ENCODE results near the gene BLOC1S4. TPM values are rescaled to one million over a fixed set of nuclear protein-coding genes. Genes with fewer than 3 reads are reported as not detected.
A peak's percentile ranks its signal among the peaks of the same experiment; 100 is the strongest.

Gene BLOC1S4
- polyA plus RNA-seq, 1 donor: 14.8 TPM

DNA sequence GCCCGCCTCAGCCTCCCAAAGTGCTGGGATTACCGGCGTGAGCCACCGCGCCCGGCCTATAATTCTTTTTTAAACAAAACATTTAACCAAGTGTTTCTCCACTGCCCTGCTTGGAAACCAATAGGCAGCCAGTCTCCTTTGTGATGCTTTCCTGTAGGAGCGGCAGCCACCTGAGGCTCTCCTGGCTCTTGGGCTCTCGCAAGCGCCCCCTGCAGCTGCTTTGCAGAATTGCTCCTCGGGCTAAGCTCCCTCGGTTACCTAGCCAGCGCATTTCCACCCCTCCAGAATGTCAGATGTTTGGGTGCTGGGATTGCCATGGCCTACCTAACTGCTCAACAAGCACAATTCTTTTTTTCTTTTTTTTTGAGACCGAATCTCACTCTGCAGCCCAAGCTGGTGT is 14.6 kb upstream of the BLOC1S4 start:
- 100% methylated on average over 1 of the region's 13 CpGs for WGBS (ENCODE audit: insufficient coverage, low lambda C conversion rate)
- H3K27me3 ChIP-seq (ENCODE audit: control insufficient read depth, insufficient read depth, low read length): no peaks in the 10 kb centered on the region
- no peak for DNase-seq
- no peaks in the 10 kb centered on the region for H3K4me1 ChIP-seq (ENCODE audit: control insufficient read depth, insufficient read depth, low read length)
- peaks cover 11% of the 10 kb centered on the region for H3K36me3 ChIP-seq (ENCODE audit: control insufficient read depth, insufficient read depth, low read length)
- peaks cover 3% of the 10 kb centered on the region for H3K9me3 ChIP-seq (ENCODE audit: control insufficient read depth, low read depth, low read length)
- no peak overlapping the region for H3K27ac ChIP-seq (ENCODE audit: low read length)
- H3K4me3 ChIP-seq (ENCODE audit: low read length): no peak overlapping the region

DNA sequence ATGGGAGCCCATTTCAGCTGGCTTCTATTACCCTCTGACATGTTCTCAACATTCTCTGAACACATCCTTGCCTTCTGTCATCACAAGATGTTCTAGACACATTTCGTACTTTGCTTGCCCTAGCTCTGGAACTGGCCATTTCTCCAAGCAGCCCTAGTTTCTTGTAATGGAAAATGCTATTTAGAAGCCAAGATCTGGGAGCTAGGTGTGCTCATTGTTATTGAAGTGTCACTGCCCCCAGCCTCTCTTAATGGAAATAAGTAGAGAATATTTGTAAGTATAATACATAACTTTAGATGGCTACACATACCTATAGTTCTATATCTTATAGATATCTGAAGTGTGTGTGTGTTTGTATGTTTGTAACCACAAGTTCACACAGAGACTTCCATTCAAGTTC is 13.2 kb upstream of the BLOC1S4 start:
- Histone ChIP-seq H3K4me1 (ENCODE audit: control insufficient read depth, insufficient read depth, low read length) (peaks cover 5% of the 10 kb centered on the region), H3K36me3 (ENCODE audit: control insufficient read depth, insufficient read depth, low read length) (peaks cover 16% of the 10 kb centered on the region), H3K27ac (ENCODE audit: low read length) (no peak overlapping the region), H3K9me3 (ENCODE audit: control insufficient read depth, low read depth, low read length) (peaks cover 3% of the 10 kb centered on the region), H3K4me3 (ENCODE audit: low read length) (no peak overlapping the region), H3K27me3 (ENCODE audit: control insufficient read depth, insufficient read depth, low read length) (no peaks in the 10 kb centered on the region)
- WGBS (ENCODE audit: insufficient coverage, low lambda C conversion rate): no CpG with 5 or more reads among the region's 1 CpG
- no peak for DNase-seq

DNA sequence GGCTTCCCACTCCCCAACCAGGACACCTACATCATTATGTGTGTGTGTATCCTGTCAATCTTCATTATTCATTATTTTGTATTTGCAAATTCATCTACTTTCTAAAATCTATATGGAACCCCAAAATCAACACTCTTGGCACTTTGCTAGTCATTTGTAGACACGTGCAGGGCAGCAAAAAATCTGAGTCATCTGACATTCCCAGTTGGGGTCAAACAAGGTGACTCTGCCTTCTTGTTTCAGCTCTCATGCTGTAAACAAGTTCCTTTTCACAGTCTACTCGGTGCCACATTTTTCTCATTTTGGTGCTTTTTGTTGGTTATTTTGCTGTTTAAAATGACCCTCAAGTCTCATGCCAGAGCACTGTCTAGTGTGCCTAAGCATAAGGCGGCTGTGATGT is 12.2 kb upstream of the BLOC1S4 start:
- H3K36me3 ChIP-seq (ENCODE audit: control insufficient read depth, insufficient read depth, low read length): peaks cover 16% of the 10 kb centered on the region
- no peak overlapping the region for H3K27ac ChIP-seq (ENCODE audit: low read length)
- 80% methylated on average over 1 of the region's 3 CpGs for WGBS (ENCODE audit: insufficient coverage, low lambda C conversion rate)
- H3K4me1 ChIP-seq (ENCODE audit: control insufficient read depth, insufficient read depth, low read length): peaks cover 5% of the 10 kb centered on the region
- no peak for DNase-seq
- H3K4me3 ChIP-seq (ENCODE audit: low read length): no peak overlapping the region
- no peaks in the 10 kb centered on the region for H3K27me3 ChIP-seq (ENCODE audit: control insufficient read depth, insufficient read depth, low read length)
- peaks cover 3% of the 10 kb centered on the region for H3K9me3 ChIP-seq (ENCODE audit: control insufficient read depth, low read depth, low read length)

DNA sequence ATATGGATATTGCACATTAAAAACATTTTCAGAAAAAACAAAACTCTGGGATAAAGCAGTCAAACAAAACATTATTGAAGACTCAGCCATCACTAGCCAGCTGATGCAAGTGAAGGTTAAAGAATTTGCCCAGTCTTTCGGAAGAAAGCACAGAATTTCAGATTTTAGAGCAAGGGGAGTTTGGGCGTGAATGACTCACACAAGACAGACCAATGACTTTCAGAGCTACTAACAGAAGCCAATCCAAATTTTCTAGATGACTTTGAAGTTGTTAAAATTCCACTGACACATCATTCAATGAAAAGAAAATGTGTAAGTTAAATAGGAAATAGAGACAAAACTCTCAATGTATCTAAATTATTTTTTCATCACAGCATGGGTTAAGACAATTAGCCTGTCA is 10.3 kb upstream of the BLOC1S4 start:
- 100% methylated on average over 1 of the region's 2 CpGs for WGBS (ENCODE audit: insufficient coverage, low lambda C conversion rate)
- H3K36me3 ChIP-seq (ENCODE audit: control insufficient read depth, insufficient read depth, low read length): peaks cover 16% of the 10 kb centered on the region
- H3K9me3 ChIP-seq (ENCODE audit: control insufficient read depth, low read depth, low read length): peaks cover 3% of the 10 kb centered on the region
- H3K27me3 ChIP-seq (ENCODE audit: control insufficient read depth, insufficient read depth, low read length): no peaks in the 10 kb centered on the region
- peaks cover 5% of the 10 kb centered on the region for H3K4me1 ChIP-seq (ENCODE audit: control insufficient read depth, insufficient read depth, low read length)
- no peak overlapping the region for H3K27ac ChIP-seq (ENCODE audit: low read length)
- DNase-seq: no peak
- H3K4me3 ChIP-seq (ENCODE audit: low read length): no peak overlapping the region

DNA sequence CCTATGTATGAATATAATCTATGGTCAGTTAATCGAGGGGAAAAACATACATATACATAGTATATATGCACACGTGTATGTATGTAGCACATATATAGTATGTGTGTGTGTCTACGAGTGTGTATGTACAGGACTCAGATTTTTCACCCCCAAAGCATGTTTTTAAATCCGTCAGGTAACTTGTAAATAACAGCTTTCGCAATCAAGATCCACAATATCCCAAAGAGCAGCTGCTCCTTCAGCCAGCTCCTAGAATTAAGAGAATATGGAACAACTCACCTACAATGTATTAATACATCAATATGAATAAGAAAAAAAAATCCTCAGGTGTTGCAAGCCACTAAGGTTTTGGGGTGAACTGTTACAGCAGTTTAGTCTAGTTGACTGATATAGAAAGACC is 9.8 kb upstream of the BLOC1S4 start:
- Histone ChIP-seq H3K27me3 (ENCODE audit: control insufficient read depth, insufficient read depth, low read length) (no peaks in the 10 kb centered on the region), H3K9me3 (ENCODE audit: control insufficient read depth, low read depth, low read length) (peaks cover 3% of the 10 kb centered on the region), H3K4me1 (ENCODE audit: control insufficient read depth, insufficient read depth, low read length) (peaks cover 5% of the 10 kb centered on the region), H3K36me3 (ENCODE audit: control insufficient read depth, insufficient read depth, low read length) (peaks cover 16% of the 10 kb centered on the region), H3K27ac (ENCODE audit: low read length) (no peak overlapping the region), H3K4me3 (ENCODE audit: low read length) (no peak overlapping the region)
- DNase-seq: no peak
- 100% methylated on average over 2 of the region's 5 CpGs for WGBS (ENCODE audit: insufficient coverage, low lambda C conversion rate)

DNA sequence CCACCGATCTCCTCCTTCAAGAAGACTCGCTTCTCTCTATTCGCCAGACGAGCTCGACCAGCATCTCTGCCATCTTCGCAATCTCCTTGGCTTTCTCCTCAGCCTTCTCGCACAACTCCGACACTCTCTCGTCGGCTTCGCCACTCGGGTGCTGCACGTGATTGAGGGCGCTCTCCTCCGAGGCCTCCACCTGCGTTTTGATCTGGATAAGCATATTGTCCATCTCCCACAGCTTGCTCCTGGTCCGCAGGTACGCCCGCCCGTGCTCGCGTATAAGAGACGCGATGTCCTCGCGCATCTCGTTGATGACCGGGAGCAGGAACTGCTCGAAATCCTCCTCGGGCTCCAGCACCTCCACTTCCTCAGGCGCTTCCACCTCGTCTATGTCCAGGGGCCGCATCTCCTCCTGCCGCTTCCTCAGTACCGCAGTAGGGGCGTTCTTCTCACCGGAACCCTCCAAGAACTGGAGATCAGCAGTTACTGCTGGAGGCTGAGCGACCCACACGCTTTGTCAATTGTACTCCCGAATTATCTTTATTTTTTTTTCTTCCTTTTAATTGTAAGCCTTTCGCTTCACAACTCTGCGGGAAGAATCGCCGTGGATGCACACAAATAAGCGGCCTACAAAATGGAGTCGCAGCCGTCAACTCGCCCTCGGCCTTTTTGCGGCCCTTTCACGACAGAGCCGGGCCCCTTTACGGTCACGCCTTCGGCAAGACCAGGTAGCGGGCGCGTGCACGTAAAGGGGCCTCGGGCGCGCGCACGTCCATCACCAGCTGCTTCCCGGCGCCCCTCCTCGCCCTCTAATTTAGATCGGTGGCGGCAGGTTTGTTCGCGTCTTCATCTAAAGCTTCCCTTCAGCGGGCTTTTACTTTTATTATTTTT is 6.5 kb upstream of the BLOC1S4 start, which contains the start of gene MRFAP1L1:
Gene MRFAP1L1, minus strand, starts transcription at position 636 of the 885 bp plus-strand sequence. Its CDS starts 236 bp downstream, at position 400.
- WGBS (ENCODE audit: insufficient coverage, low lambda C conversion rate): 0% methylated on average over 3 of the region's 72 CpGs
- Histone ChIP-seq H3K4me1 (ENCODE audit: control insufficient read depth, insufficient read depth, low read length) (peaks cover 5% of the 10 kb centered on the region), H3K27me3 (ENCODE audit: control insufficient read depth, insufficient read depth, low read length) (no peaks in the 10 kb centered on the region), H3K9me3 (ENCODE audit: control insufficient read depth, low read depth, low read length) (no peaks in the 10 kb centered on the region), H3K36me3 (ENCODE audit: control insufficient read depth, insufficient read depth, low read length) (peaks cover 10% of the 10 kb centered on the region), H3K4me3 (ENCODE audit: low read length) (peak within 1 kb of the TSS; percentile 64), H3K27ac (ENCODE audit: low read length) (peak within 1 kb of the TSS; percentile 86)
- peak; percentile 96 to 98 for DNase-seq

DNA sequence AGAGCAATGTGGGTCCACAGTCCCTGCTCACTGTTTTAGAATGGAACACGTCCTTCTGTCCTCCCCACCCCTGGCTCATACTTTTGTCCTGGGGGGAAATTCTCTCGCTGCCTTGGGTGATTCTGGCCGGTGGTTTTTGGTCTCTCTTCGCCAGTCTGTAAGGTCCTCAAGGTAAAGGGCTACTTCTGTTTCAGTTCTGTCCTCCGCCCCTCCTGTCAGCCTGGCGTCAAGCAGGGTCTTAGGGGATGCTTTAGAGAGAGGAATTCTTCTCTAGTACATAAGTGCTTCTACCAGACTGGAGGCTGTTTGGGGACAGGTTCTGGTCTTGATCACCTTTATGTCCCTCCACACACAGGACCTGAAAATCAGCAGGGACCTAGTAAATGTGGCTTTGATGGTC is 5.7 kb upstream of the BLOC1S4 start:
- no CpG with 5 or more reads among the region's 6 CpGs for WGBS (ENCODE audit: insufficient coverage, low lambda C conversion rate)
- H3K4me3 ChIP-seq (ENCODE audit: low read length): peak overlapping the region; percentile 64
- DNase-seq: peak in 1 of 2 donors; percentile 26

DNA sequence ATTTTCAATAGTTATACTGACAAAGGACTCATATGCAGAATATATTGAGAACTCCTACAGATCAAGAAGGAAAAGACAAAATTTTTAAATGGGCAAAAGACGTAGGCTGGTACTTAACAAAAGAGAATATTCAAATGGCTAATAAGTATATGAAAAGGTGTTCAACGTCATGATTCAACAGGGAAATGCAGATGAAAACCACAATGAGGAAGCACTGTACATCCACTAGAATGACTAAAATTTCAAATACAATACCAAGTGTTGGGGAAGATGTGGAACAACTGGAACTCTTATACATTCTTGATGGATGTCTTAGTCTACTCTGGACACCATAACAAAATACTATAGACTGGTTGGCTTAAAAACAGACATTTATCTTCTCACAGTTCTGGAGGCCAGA is 5.0 kb upstream of the BLOC1S4 start:
- H3K4me1 ChIP-seq (ENCODE audit: control insufficient read depth, insufficient read depth, low read length): peaks cover 9% of the 10 kb centered on the region
- peaks cover 6% of the 10 kb centered on the region for H3K36me3 ChIP-seq (ENCODE audit: control insufficient read depth, insufficient read depth, low read length)
- DNase-seq: no peak
- H3K27ac ChIP-seq (ENCODE audit: low read length): no peak overlapping the region
- no peaks in the 10 kb centered on the region for H3K9me3 ChIP-seq (ENCODE audit: control insufficient read depth, low read depth, low read length)
- no peak overlapping the region for H3K4me3 ChIP-seq (ENCODE audit: low read length)
- H3K27me3 ChIP-seq (ENCODE audit: control insufficient read depth, insufficient read depth, low read length): no peaks in the 10 kb centered on the region
- WGBS (ENCODE audit: insufficient coverage, low lambda C conversion rate): 78% methylated on average over 2 of the region's 2 CpGs

More for the DNA sequence above, 5.7 kb upstream of the BLOC1S4 start:
- H3K4me1 ChIP-seq (ENCODE audit: control insufficient read depth, insufficient read depth, low read length): peaks cover 5% of the 10 kb centered on the region
- peaks cover 8% of the 10 kb centered on the region for H3K36me3 ChIP-seq (ENCODE audit: control insufficient read depth, insufficient read depth, low read length)
- H3K27ac ChIP-seq (ENCODE audit: low read length): peak overlapping the region; percentile 37
- no peaks in the 10 kb centered on the region for H3K9me3 ChIP-seq (ENCODE audit: control insufficient read depth, low read depth, low read length)
- no peaks in the 10 kb centered on the region for H3K27me3 ChIP-seq (ENCODE audit: control insufficient read depth, insufficient read depth, low read length)

DNA sequence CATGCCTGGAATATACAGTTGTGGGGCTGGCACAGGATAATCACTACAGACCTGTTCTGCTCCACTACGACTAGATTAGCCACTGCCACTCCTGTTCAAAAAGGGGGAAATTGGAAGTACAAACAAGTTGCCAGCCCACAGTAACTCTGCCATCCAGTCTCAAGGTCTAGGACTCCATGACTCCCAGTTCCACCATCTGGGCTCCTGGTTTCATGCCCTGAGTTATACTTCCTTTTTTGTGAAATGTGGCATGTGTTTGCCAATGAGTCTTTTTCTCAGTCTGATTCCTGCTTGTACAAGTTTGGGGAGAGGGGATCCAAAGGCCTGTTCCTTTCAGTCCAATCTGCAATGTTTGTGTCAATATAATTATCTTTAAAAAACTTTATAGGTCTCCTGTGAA is 1.0 kb upstream of the BLOC1S4 start:
- DNase-seq: no peak
- H3K27me3 ChIP-seq (ENCODE audit: control insufficient read depth, insufficient read depth, low read length): no peaks in the 10 kb centered on the region
- no CpG with 5 or more reads among the region's 1 CpG for WGBS (ENCODE audit: insufficient coverage, low lambda C conversion rate)

DNA sequence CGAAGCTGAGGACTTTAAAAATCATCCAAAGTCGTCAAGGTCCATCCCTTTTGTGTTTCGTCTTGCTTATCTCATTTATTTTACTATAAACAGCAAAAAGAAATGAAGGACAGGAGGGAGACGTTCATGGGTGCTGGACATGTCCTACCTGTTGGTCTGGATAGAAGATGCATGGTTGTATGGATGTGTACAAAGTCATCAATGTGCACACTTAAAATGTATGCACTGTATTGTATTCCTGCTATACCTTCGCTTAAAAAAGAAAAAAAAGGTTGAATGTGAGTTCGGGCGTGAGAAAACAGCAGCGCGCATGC is 313 bp upstream of the BLOC1S4 start:
- peak overlapping the region; percentile 46 for H3K27ac ChIP-seq (ENCODE audit: low read length)
- 20% methylated on average over 2 of the region's 9 CpGs for WGBS (ENCODE audit: insufficient coverage, low lambda C conversion rate)
- H3K4me3 ChIP-seq (ENCODE audit: low read length): peak overlapping the region; percentile 86
- DNase-seq: no peak
- H3K9me3 ChIP-seq (ENCODE audit: control insufficient read depth, low read depth, low read length): peaks cover 2% of the 10 kb centered on the region
- H3K27me3 ChIP-seq (ENCODE audit: control insufficient read depth, insufficient read depth, low read length): no peaks in the 10 kb centered on the region
- no peaks in the 10 kb centered on the region for H3K36me3 ChIP-seq (ENCODE audit: control insufficient read depth, insufficient read depth, low read length)
- H3K4me1 ChIP-seq (ENCODE audit: control insufficient read depth, insufficient read depth, low read length): peaks cover 9% of the 10 kb centered on the region

More for the DNA sequence above, 1.0 kb upstream of the BLOC1S4 start:
- Histone ChIP-seq H3K4me3 (ENCODE audit: low read length) (no peak overlapping the region), H3K36me3 (ENCODE audit: control insufficient read depth, insufficient read depth, low read length) (no peaks in the 10 kb centered on the region), H3K4me1 (ENCODE audit: control insufficient read depth, insufficient read depth, low read length) (peaks cover 4% of the 10 kb centered on the region), H3K27ac (ENCODE audit: low read length) (no peak overlapping the region), H3K9me3 (ENCODE audit: control insufficient read depth, low read depth, low read length) (peaks cover 2% of the 10 kb centered on the region)
